Keratinocyte (primary cell): ENCODE results near the gene GRIN3B. TPM values are rescaled to one million over a fixed set of nuclear protein-coding genes. Genes with fewer than 3 reads are reported as not detected.

Experiments used
- DNase-seq: peaks from one replicate; pipeline ENCODE4 v3.0.0-alpha.2; 2011; ENCODE audit warnings: low read depth, missing footprints, low spot score
- FAIRE-seq: peaks from 2 replicates; lab custom pipeline; 2011; peaks lifted over from hg19 to GRCh38; lab: Jason Lieb, UNC
- H2AFZ ChIP-seq: 2 replicates; pipeline ENCODE4 v1.6.0; 2012; ENCODE audit warnings: low read length, control low read depth, inconsistent platforms; ENCODE audit not compliant: control insufficient read depth
- H3K27ac ChIP-seq: 2 replicates; pipeline ENCODE4 v1.5.1; 2011; ENCODE audit warnings: low read length; ENCODE audit not compliant: control insufficient read depth, insufficient read depth
- H3K27me3 ChIP-seq: 3 replicates; pipeline ENCODE4 v1.6.0; 2011; ENCODE audit warnings: low read length; ENCODE audit not compliant: control insufficient read depth, insufficient read depth; ENCODE audit errors: extremely low read depth
- H3K36me3 ChIP-seq, 2 experiments: 2 replicates in 1 of 2; 3 replicates in 1 of 2; pipeline ENCODE4 v1.5.1; 2011; ENCODE audit warnings: low read length in 2 of 2, mild to moderate bottlenecking in 1 of 2; ENCODE audit not compliant: control insufficient read depth in 2 of 2, insufficient read depth in 2 of 2; ENCODE audit errors: extremely low read depth in 1 of 2
- H3K4me1 ChIP-seq: 3 replicates; pipeline ENCODE4 v1.5.1; 2011; ENCODE audit warnings: low read length; ENCODE audit not compliant: control insufficient read depth, insufficient read depth; ENCODE audit errors: extremely low read depth
- H3K4me2 ChIP-seq: 3 replicates; pipeline ENCODE4 v1.6.0; 2011; ENCODE audit warnings: low read depth, low read length; ENCODE audit not compliant: control insufficient read depth, insufficient read depth; ENCODE audit errors: extremely low read depth
- H3K4me3 ChIP-seq, 3 experiments: fragments of 200-600 bp in 1 of 3; sonication (generic) in 1 of 3; 2 replicates in 2 of 3; 3 replicates in 1 of 3; pipeline ENCODE4 v1.5.1; 2011 to 2016; ENCODE audit warnings: low read length in 3 of 3, mild to moderate bottlenecking in 3 of 3, control low read depth in 2 of 3, inconsistent platforms in 1 of 3, low read depth in 1 of 3, mixed read lengths in 1 of 3, mixed run types in 1 of 3, moderate library complexity in 1 of 3; ENCODE audit not compliant: control insufficient read depth in 2 of 3, insufficient read depth in 2 of 3; ENCODE audit errors: extremely low read depth in 1 of 3
- H3K79me2 ChIP-seq: 2 replicates; pipeline ENCODE4 v1.6.0; 2012; ENCODE audit warnings: low read length; ENCODE audit not compliant: control insufficient read depth, insufficient read depth
- H3K9ac ChIP-seq: 3 replicates; pipeline ENCODE4 v1.6.0; 2011; ENCODE audit warnings: low read length; ENCODE audit not compliant: control insufficient read depth, insufficient read depth; ENCODE audit errors: extremely low read depth
- H3K9me1 ChIP-seq: 3 replicates; pipeline ENCODE4 v1.6.0; 2011; ENCODE audit warnings: low read length; ENCODE audit not compliant: control insufficient read depth, insufficient read depth; ENCODE audit errors: extremely low read depth
- H3K9me3 ChIP-seq: 2 replicates; pipeline ENCODE4 v1.5.1; 2012; ENCODE audit warnings: low read depth, low read length; ENCODE audit not compliant: control insufficient read depth
- H4K20me1 ChIP-seq: 3 replicates; pipeline ENCODE4 v1.6.0; 2011; ENCODE audit warnings: low read length; ENCODE audit not compliant: control insufficient read depth, insufficient read depth; ENCODE audit errors: extremely low read depth
- CTCF ChIP-seq, 3 experiments: IDR thresholded peaks in 1 of 3; conservative IDR thresholded peaks in 1 of 3; optimal IDR thresholded peaks in 1 of 3; 2 replicates in 2 of 3; 3 replicates in 1 of 3; pipeline versions ENCODE3 to v1.5.1; 2011; ENCODE audit warnings: low read length in 3 of 3, mild to moderate bottlenecking in 3 of 3, moderate library complexity in 2 of 3, control low read depth in 1 of 3, inconsistent platforms in 1 of 3; ENCODE audit not compliant: insufficient read depth in 2 of 3; ENCODE audit errors: extremely low read depth in 1 of 3
- EZH2 ChIP-seq: IDR thresholded peaks from one replicate; pipeline ENCODE4 v1.6.1; 2012; ENCODE audit warnings: inconsistent platforms, mild to moderate bottlenecking, low read length, moderate library complexity
- dilution Hi-C: fragments of 300-500 bp; cut with MboI; formaldehyde crosslinking; loops from one replicate; pipeline ENCODE4 v1.7.0; 2020; ENCODE audit warnings: low sequenced_read_pairs; ENCODE audit not compliant: extremely low pct_ligation_motif_present
- polyA plus RNA-seq, 5 experiments: library from polyadenylated mRNA; depleted of rRNA in 3 of 5; stranded (reverse) in 3 of 5; stranded (forward) in 1 of 5; unstranded in 1 of 5; fragments of >200 nt; gene quantifications; 1 replicate in 1 of 5; 2 replicates in 3 of 5; 3 replicates in 1 of 5; pipeline versions ENCODE4 v1.2.1 to v1.2.3, GENCODE V29; 2011 to 2012; ENCODE audit warnings: missing spikeins in 2 of 5, low read depth in 1 of 5, low replicate concordance in 1 of 5

The GRIN3B gene
- polyA plus RNA-seq, 1 donor (not counting 4 experiments of a cell fraction or from before 2014, with no cell fraction given), result 0.20 TPM

GRCh38 chr19:1017906-1018305 lies 17.7 kb downstream of the GRIN3B start:
- H4K20me1 ChIP-seq, result peaks cover 31% of the 10 kb centered on the region
- FAIRE-seq, result no peak
- dilution Hi-C loops, result no loop called here
- no peak for TF ChIP-seq EZH2
- TF ChIP-seq CTCF (optimal IDR thresholded peaks at IDR 0.05 in 1 of 3, IDR thresholded peaks at IDR 0.05 in 1 of 3, conservative IDR thresholded peaks at IDR 0.05 in 1 of 3; ENCODE audit: extremely low read depth in 1 of 3, insufficient read depth in 2 of 3, low read length in 3 of 3), result no peak
- no peak overlapping the region for H3K9ac ChIP-seq
- peaks cover 80% of the 10 kb centered on the region for H3K79me2 ChIP-seq
- no peak for DNase-seq
- peaks cover 4% of the 10 kb centered on the region for H3K9me1 ChIP-seq
- H3K4me2 ChIP-seq, result peak overlapping the region; percentile 81
- H3K4me1 ChIP-seq, result peaks cover 38% of the 10 kb centered on the region
- peaks cover 3 to 11% of the 10 kb centered on the region in 2 experiments for H3K36me3 ChIP-seq
- H3K4me3 ChIP-seq, result no peak overlapping the region
- no peak overlapping the region for H3K27ac ChIP-seq
- no peaks in the 10 kb centered on the region for H3K9me3 ChIP-seq
- no peak overlapping the region for H2AFZ ChIP-seq
- no peaks in the 10 kb centered on the region for H3K27me3 ChIP-seq

- Histone ChIP-seq H3K9ac (no peak overlapping the region), H3K4me1 (peaks cover 38% of the 10 kb centered on the region), H2AFZ (no peak overlapping the region), H3K9me3 (no peaks in the 10 kb centered on the region), H3K4me2 (peak overlapping the region; percentile 81), H3K27me3 (no peaks in the 10 kb centered on the region), H3K27ac (no peak overlapping the region), H3K9me1 (peaks cover 4% of the 10 kb centered on the region), H3K36me3 (peaks cover 0 to 7% of the 10 kb centered on the region in 2 experiments), H4K20me1 (peaks cover 31% of the 10 kb centered on the region), H3K79me2 (peaks cover 75% of the 10 kb centered on the region), H3K4me3 (no peak overlapping the region)
- dilution Hi-C loops, result no loop called here
- FAIRE-seq, result no peak
- no peak for DNase-seq
- TF ChIP-seq EZH2 (no peak), CTCF (optimal IDR thresholded peaks at IDR 0.05 in 1 of 3, IDR thresholded peaks at IDR 0.05 in 1 of 3, conservative IDR thresholded peaks at IDR 0.05 in 1 of 3; ENCODE audit: extremely low read depth in 1 of 3, insufficient read depth in 2 of 3, low read length in 3 of 3) (no peak)
These were observed 18.2 kb downstream of the GRIN3B start for GRCh38 chr19:1018393-1018792.
